ENCODE measurements around the gene PTCD3. TPM values are rescaled to one million over a fixed set of nuclear protein-coding genes. Genes with fewer than 3 reads are reported as not detected.
A peak's percentile ranks its signal among the peaks of the same experiment; 100 is the strongest.

The PTCD3 gene
- total RNA-seq, 4 donors from 2014 or later = 45.3 to 81.5 (median 63.3) TPM

GRCh38 chr2:86185517-86186212, 79.6 kb downstream of the PTCD3 start:
- DNase-seq (ENCODE audit: low spot score) (no peak), ATAC-seq (ENCODE audit: low FRiP score) (no peak)
- no peak for TF ChIP-seq CTCF (IDR thresholded peaks at IDR 0.05)

- ATAC-seq (ENCODE audit: low FRiP score) (no peak), DNase-seq (ENCODE audit: low spot score) (no peak)
- TF ChIP-seq CTCF (IDR thresholded peaks at IDR 0.05) = no peak
These were observed 80.4 kb downstream of the PTCD3 start for GRCh38 chr2:86186431-86186830.

GRCh38 chr2:86189782-86190416, 83.9 kb downstream of the PTCD3 start:
- ATAC-seq (ENCODE audit: low FRiP score) = no peak
- no peak for TF ChIP-seq CTCF (IDR thresholded peaks at IDR 0.05)
- no peak for DNase-seq (ENCODE audit: low spot score)

Small RNA genes lying within 50 kb of the gene (small RNA-seq; reads per million reads assigned to genes)
- gene RF00019 (not detected), gene SNORD94 (2,625 reads per million, percentile 99 among the genes with 10 or more reads in this experiment)

Other genes with a start within 250 kb of the PTCD3 start
- gene ST3GAL5, start 217.2 kb upstream of the PTCD3 start, total RNA-seq = 10 to 100 TPM; 41.7 to 89.5 (median 59.4) TPM
- gene POLR1A, start 349 bp upstream of the PTCD3 start, total RNA-seq = 10 to 100 TPM; 17.5 to 56.3 (median 24.6) TPM
- gene IMMT, start 89.2 kb downstream of the PTCD3 start, total RNA-seq = 10 to 100 TPM; 52.2 to 64.7 (median 58.7) TPM
- gene MRPL35, start 93.2 kb downstream of the PTCD3 start, total RNA-seq = 10 to 100 TPM; 19.3 to 29.8 (median 23.2) TPM
- 10 to 100 TPM in 1 of 4 donors, 1 to 10 TPM in 3; 2.5 to 15.4 (median 4.3) TPM for gene REEP1, start 231.4 kb downstream of the PTCD3 start, total RNA-seq

All from omental fat pad (tissue), 4 donors.